ENCODE data around the gene ZNF280A.
"Not testable (repeated sequence)": the region's sequence is repeated elsewhere in the genome, so short reads cannot be mapped to it uniquely, and the experiment has no call there.

Gene ZNF280A

GRCh38 chr22:22538226-22538989 is 18.3 kb upstream of the ZNF280A start:
- no peak for DNase-seq

GRCh38 chr22:22536916-22537315 is 16.8 kb upstream of the ZNF280A start:
- DNase-seq = no peak

GRCh38 chr22:22536515-22536914 is 16.4 kb upstream of the ZNF280A start:
- no peak for DNase-seq

GRCh38 chr22:22535662-22536061 is 15.6 kb upstream of the ZNF280A start:
- no peak for DNase-seq

GRCh38 chr22:22534604-22535415 is 14.7 kb upstream of the ZNF280A start:
- no peak for DNase-seq

GRCh38 chr22:22533863-22534262 is 13.8 kb upstream of the ZNF280A start:
- DNase-seq = no peak

GRCh38 chr22:22533417-22533816 is 13.3 kb upstream of the ZNF280A start:
- DNase-seq = no peak

DNA sequence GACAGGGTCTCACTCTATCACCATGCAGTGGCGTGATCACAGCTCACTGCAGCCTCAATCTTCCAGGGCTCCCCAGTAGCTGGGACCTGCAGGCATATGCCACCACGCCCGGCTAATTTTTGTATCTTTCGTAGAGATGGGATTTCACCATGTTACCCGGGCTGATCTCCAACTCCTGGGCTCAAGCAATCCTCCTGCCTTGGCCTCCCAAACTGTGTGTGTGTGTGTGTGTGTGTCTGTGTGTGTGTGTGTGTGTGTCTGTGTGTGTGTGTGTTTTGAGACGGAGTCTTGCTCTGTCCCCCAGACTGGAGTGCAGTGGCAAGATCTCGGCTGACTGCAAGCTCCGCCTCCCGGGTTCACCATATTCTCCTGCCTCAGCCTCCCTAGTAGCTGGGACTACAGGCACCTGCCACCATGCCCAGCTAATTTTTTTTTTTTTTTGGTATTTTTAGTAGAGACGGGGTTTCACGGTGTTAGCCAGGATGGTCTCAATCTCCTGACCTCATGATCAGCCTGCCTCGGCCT is 12.5 kb upstream of the ZNF280A start:
- not testable (repeated sequence) for DNase-seq

DNA sequence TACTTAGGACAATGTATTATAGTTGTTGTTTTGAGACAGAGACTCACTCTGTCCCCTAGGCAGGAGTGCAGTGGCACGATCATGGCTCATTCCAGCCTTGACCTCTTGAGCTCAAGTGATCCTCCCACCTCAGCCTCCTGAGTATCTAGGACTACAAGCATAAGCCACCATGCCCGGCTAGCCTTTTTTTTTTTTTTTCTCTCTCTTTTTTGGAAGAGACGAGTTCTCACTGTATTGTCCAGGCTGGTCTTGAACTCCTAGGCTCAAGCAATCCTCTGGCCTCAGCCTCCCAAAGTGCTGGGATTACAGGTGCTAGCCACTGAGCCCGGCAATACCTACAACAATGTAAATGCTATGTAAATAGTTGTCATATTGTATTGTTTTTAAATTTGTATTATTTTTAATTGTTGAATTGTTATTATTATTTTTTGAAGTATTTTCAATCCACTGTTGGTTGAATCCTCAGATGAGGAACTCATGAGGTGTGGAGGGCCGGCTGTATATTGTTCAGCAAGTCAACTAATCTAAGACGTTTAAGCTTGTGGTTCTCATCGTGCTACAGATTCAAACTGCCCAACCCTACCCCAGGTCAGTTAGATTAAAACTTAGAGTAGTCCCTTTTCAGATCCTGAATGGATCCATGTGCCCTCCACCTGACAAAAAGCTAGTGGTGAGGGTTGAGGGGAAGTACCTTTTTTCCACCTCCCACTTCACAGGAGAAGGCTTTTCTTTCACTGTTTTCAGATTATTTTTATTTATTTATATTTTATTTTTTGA is 11.9 kb upstream of the ZNF280A start:
- DNase-seq = no peak

DNA sequence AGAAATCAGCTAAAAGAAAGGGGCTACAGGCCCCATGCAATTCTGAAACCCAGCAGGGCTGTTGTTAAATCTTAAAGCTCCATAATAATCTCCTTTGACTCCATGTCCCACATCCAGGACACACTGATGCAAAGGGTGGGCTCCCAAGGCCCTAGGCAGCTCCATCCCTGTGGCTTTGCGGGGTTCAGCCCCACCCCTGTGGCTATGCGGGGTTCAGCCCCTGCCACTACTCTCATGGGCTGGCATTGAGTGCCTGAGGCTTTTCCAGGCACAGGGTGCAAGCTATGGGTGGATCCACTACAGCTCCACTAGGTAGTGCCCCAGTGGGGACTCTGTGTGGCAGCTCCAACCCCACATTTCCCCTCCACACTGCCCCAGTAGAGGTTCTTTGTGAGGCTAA is 8.7 kb upstream of the ZNF280A start:
- no peak for DNase-seq

GRCh38 chr22:22527312-22527711 is 7.2 kb upstream of the ZNF280A start:
- DNase-seq = no peak

- DNase-seq = no peak
These were observed 6.2 kb upstream of the ZNF280A start for GRCh38 chr22:22526125-22526912.

GRCh38 chr22:22523494-22523893 is 3.4 kb upstream of the ZNF280A start:
- no peak for DNase-seq

- DNase-seq = no peak
These were observed 1.6 kb upstream of the ZNF280A start for GRCh38 chr22:22521631-22522030.

- DNase-seq = no peak
These were observed 865 bp upstream of the ZNF280A start for GRCh38 chr22:22520667-22521602.

DNA sequence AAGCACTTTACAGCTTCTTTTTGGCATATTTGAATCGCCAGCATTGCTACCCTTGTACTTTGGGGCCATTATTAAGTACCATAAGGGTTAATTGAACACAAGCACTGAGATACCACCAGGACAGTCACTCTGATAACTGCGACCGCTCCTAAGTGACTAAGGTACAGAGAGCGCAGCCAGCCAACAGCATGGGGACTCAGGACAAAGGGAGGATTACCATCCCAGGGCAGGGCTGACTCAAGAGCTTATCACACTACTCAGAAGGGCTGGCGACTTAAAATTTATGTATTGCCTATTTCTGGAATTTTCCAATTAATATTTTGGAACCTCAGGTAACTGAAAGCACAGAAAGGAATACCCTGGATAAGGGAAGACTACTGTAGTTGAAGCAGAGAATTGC is 479 bp downstream of the ZNF280A start:
- DNase-seq = no peak

DNA sequence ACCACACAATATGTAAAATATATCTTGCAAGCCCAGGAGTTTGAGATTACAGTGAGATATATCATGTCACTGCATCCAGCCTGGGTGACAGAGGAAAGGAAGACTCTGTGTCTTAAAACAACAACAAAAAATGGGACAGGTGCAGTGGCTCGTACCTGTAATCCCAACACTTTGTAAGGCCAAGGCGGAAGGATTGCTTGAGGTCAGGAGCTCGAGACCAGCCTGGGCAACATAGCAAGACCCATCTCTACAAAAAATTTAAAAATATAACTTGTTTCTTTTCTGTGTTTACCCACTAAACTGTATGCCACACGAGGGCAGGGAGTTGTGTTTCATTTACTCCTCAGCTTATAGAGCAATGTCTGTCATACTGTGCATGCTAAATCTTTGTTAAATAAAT is 3.1 kb downstream of the ZNF280A start:
- no peak for DNase-seq

DNA sequence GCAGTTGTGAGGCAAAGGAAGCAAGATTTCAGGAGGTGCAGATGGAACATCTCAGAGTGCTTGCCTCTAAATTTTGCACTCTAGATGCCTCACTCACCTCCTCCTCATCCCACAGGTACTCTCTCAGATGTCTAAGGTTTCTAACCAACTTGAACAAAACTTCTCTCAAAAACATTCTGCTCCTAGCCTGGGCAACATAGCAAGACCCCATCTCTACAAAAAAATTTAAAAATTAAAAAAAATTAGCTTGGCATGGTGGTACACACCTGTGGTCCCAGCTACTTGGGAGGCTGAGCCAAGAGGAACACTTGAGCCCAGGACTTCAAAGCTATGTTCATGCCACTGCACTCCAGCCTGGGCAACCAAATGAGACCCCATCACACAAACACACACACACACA is 4.2 kb downstream of the ZNF280A start:
- no peak for DNase-seq

DNA sequence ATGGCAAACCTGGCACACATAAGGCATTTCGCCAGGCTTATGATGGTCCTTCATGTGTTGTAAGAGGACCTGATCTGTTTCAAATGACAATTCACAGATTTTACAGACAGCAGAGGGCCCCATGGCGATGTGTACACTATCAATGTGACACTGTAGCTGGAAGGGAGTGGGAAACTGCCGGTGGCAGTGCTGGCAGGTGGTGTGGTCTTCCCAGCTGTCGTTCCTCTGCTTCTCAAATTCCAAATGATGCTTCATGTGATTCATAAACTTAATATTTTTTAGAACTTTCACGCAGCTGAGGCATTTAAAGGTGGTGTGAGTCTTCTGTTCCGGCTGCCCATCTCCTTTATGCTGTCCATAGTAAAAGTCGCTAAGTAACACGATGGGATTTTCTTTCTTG is 5.6 kb downstream of the ZNF280A start:
- not testable (repeated sequence) for DNase-seq

DNA sequence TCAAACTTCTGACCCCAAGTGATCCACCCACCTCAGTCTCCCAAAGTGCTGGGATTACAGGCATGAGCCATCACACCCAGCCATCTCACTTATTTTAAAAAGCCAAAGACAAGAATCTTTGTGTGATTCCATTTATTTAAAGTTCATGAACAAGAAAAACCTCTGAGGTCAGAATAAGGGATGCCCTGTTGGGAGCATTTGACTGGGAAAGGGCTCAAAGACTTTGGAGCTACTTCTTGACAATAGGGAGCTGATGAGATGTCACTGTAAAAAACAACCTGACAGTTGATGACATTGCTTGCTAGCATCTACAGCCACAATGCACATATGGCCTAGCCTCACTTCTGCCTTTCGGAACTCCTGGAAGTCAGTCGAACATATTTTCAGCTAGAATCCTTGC is 6.5 kb downstream of the ZNF280A start:
- no peak for DNase-seq

DNA sequence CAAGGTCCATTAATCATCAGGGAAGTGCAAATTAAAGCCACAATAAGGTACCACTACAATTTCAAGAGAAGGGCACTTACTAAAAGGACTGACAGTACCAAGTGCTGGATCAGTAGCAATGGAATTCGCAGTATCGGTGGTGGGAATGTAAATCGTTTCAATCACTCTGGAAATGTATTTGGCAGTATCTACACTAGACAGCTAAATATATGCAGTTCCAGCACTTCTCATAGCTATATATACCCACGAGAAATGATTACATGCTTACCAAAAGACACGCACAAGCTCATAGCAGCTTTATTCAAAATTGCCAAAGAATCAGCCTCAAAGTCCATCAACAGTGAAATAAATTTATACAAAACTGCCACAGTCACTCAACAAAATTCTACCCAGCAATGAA is 7.1 kb downstream of the ZNF280A start:
- DNase-seq = no peak

Measured in central memory CD4-positive, alpha-beta T cell (primary cell).